GM23338 (cell line): Measurements from ENCODE around the gene GNAZ. TPM values are rescaled to one million over a fixed set of nuclear protein-coding genes. Genes with fewer than 3 reads are reported as not detected.

Source experiments
- ATAC-seq: fragments of 200-7000 bp; cut with Tn5 transposase; 3 replicates; pipeline ENCODE4 v1.9.1; 2020
- DNase-seq: peaks from one replicate; pipeline ENCODE4 v3.0.0-alpha.2; 2015; ENCODE audit warnings: low spot score
- H2AFZ ChIP-seq: fragments of 200-600 bp; sonication (generic); 2 replicates; pipeline ENCODE4 v1.8.0; 2016; ENCODE audit warnings: antibody characterized with exemption, mild to moderate bottlenecking, moderate library complexity
- H3F3A ChIP-seq: fragments of 200-600 bp; sonication (generic); replicated peaks from 2 replicates; pipeline ENCODE4 v1.8.0; 2017; ENCODE audit warnings: antibody characterized with exemption, mixed run types, low read depth
- H3K27ac ChIP-seq: fragments of 200-600 bp; sonication (generic); 2 replicates; pipeline ENCODE4 v1.6.1; 2016; ENCODE audit warnings: low read depth
- H3K27me3 ChIP-seq: fragments of 200-600 bp; sonication (generic); 2 replicates; pipeline ENCODE4 v1.8.0; 2016; ENCODE audit warnings: mild to moderate bottlenecking, mixed run types, moderate library complexity; ENCODE audit not compliant: insufficient read depth
- H3K36me3 ChIP-seq: fragments of 200-600 bp; sonication (generic); 2 replicates; pipeline ENCODE4 v1.8.0; 2016; ENCODE audit warnings: mild to moderate bottlenecking; ENCODE audit not compliant: insufficient read depth
- H3K4me1 ChIP-seq: fragments of 200-600 bp; sonication (generic); 2 replicates; pipeline ENCODE4 v1.8.0; 2016; ENCODE audit warnings: mild to moderate bottlenecking, moderate library complexity; ENCODE audit not compliant: insufficient read depth
- H3K4me2 ChIP-seq: fragments of 200-600 bp; sonication (generic); 2 replicates; pipeline ENCODE4 v1.7.1; 2017; ENCODE audit warnings: mixed run types
- H3K4me3 ChIP-seq: fragments of 200-600 bp; sonication (generic); 2 replicates; pipeline ENCODE4 v1.6.1; 2016; ENCODE audit warnings: mixed run types
- H3K79me2 ChIP-seq: fragments of 200-600 bp; sonication (generic); replicated peaks from 2 replicates; pipeline ENCODE4 v1.8.0; 2017; ENCODE audit warnings: mild to moderate bottlenecking; ENCODE audit not compliant: insufficient read depth
- H3K9me2 ChIP-seq: fragments of 200-600 bp; sonication (generic); 2 replicates; pipeline ENCODE4 v1.8.0; 2017; ENCODE audit not compliant: insufficient read depth
- H4K20me1 ChIP-seq: fragments of 200-600 bp; sonication (generic); replicated peaks from 2 replicates; pipeline ENCODE4 v1.8.0; 2017; ENCODE audit warnings: mild to moderate bottlenecking; ENCODE audit not compliant: insufficient read depth
- H3K27ac Mint-ChIP-seq: 2 replicates; pipeline ENCODE4 v1.8.0; 2020; ENCODE audit warnings: inconsistent platforms, mild to moderate bottlenecking, moderate library complexity, mixed read lengths
- H3K27me3 Mint-ChIP-seq: 3 replicates; pipeline ENCODE4 v1.8.0; 2022; ENCODE audit warnings: low read depth, mild to moderate bottlenecking, moderate library complexity, mixed read lengths, inconsistent platforms; ENCODE audit not compliant: insufficient read depth, poor library complexity
- H3K36me3 Mint-ChIP-seq: 3 replicates; pipeline ENCODE4 v1.8.0; 2021; ENCODE audit warnings: low read depth, mild to moderate bottlenecking, inconsistent platforms, moderate library complexity, mixed read lengths
- H3K4me1 Mint-ChIP-seq: 3 replicates; pipeline ENCODE4 v1.8.0; 2020; ENCODE audit warnings: mild to moderate bottlenecking, inconsistent platforms, mixed read lengths
- H3K4me3 Mint-ChIP-seq: 3 replicates; pipeline ENCODE4 v1.8.0; 2021; ENCODE audit warnings: moderate library complexity, mild to moderate bottlenecking, inconsistent platforms, mixed read lengths
- H3K9me3 Mint-ChIP-seq: 3 replicates; pipeline ENCODE4 v1.8.0; 2020; ENCODE audit warnings: moderate library complexity, mild to moderate bottlenecking, inconsistent platforms, mixed read lengths
- CREB1 ChIP-seq: fragments of 250-450 bp; sonication (Bioruptor Pico); IDR thresholded peaks from 2 replicates; pipeline ENCODE4 v1.5.0; 2020; ENCODE audit warnings: low read depth, mild to moderate bottlenecking, moderate library complexity
- CTCF ChIP-seq, 2 experiments: fragments of 200-600 bp in 1 of 2; sonication (generic) in 1 of 2; conservative IDR thresholded peaks; 2 replicates each; pipeline versions ENCODE4 v1.5.1 to v1.6.1; 2016 to 2017; ENCODE audit warnings: antibody characterized with exemption in 2 of 2, low read depth in 2 of 2, mild to moderate bottlenecking in 2 of 2, moderate library complexity in 1 of 2
- ETS1 ChIP-seq: IDR thresholded peaks from 2 replicates; pipeline ENCODE4 v1.6.1; 2016; ENCODE audit warnings: antibody characterized with exemption
- EZH2 ChIP-seq: fragments of 200-600 bp; sonication (generic); IDR thresholded peaks from one replicate; pipeline ENCODE4 v1.8.0; 2017; ENCODE audit warnings: antibody characterized with exemption, mild to moderate bottlenecking, low read depth; ENCODE audit not compliant: unreplicated experiment
- EZH2phosphoT487 ChIP-seq: fragments of 200-600 bp; sonication (generic); IDR thresholded peaks from one replicate; pipeline ENCODE4 v1.8.1; 2018; ENCODE audit warnings: antibody characterized with exemption; ENCODE audit not compliant: unreplicated experiment
- JUNB ChIP-seq: IDR thresholded peaks from one replicate; pipeline ENCODE4 v1.6.1; 2016; ENCODE audit warnings: antibody characterized with exemption; ENCODE audit not compliant: unreplicated experiment
- NANOG ChIP-seq: IDR thresholded peaks from 2 replicates; pipeline ENCODE4 v1.6.1; 2016; ENCODE audit warnings: antibody characterized with exemption, borderline replicate concordance
- STAT1 ChIP-seq: IDR thresholded peaks from one replicate; pipeline ENCODE4 v1.6.1; 2016; ENCODE audit warnings: antibody characterized with exemption; ENCODE audit not compliant: unreplicated experiment
- ZNF114 ChIP-seq: fragments of 250-450 bp; sonication (Bioruptor Pico); IDR thresholded peaks from 2 replicates; pipeline ENCODE4 v1.5.0; 2020; ENCODE audit warnings: mild to moderate bottlenecking, moderate library complexity
- ZNF331 ChIP-seq: fragments of 250-450 bp; sonication (Bioruptor Pico); IDR thresholded peaks from 2 replicates; pipeline ENCODE4 v1.5.0; 2020; ENCODE audit warnings: low read depth, mild to moderate bottlenecking, moderate library complexity
- polyA plus RNA-seq: library from polyadenylated mRNA; unstranded; fragments of >200 nt; fragmentation: Nextera tagmentation; extraction: Ambion mirVana; gene quantifications from 2 replicates; pipeline ENCODE4 v1.2.1, GENCODE V29; 2016
- total RNA-seq: library from RNA; depleted of rRNA; stranded (reverse); fragments of >200 nt; shearing (Covaris generic); gene quantifications from 2 replicates; pipeline ENCODE4 v1.2.3, GENCODE V29; 2014

Gene GNAZ
- total and polyA plus RNA-seq, 2 experiments from 2014 or later = 2.9 to 11.1 TPM

GRCh38 chr22:23106906-23107367 lies 36.6 kb downstream of the GNAZ start:
- ATAC-seq (no peak), DNase-seq (no peak)
- H3K4me1 ChIP-seq = no peaks in the 10 kb centered on the region

GRCh38 chr22:23107487-23108248 lies 37.3 kb downstream of the GNAZ start:
- H3K27me3 ChIP-seq = no peaks in the 10 kb centered on the region
- Mint-ChIP-seq H3K27me3 (peaks cover 5% of the 10 kb centered on the region), H3K27ac (no peak overlapping the region), H3K36me3 (no peaks in the 10 kb centered on the region), H3K4me1 (no peaks in the 10 kb centered on the region; the same call in 2 of the 3 replicates), H3K9me3 (no peaks in the 10 kb centered on the region), H3K4me3 (no peak overlapping the region)
- no peaks in the 10 kb centered on the region for H3F3A ChIP-seq
- DNase-seq = no peak
- H3K9me2 ChIP-seq = no peaks in the 10 kb centered on the region
- ATAC-seq = no peak
- H3K4me2 ChIP-seq = no peak overlapping the region
- H3K79me2 ChIP-seq = no peaks in the 10 kb centered on the region
- H3K4me1 ChIP-seq = no peaks in the 10 kb centered on the region
- H3K4me3 ChIP-seq = no peak overlapping the region
- H2AFZ ChIP-seq = no peak overlapping the region
- no peaks in the 10 kb centered on the region; the same call in 1 of the 2 replicates for H4K20me1 ChIP-seq
- H3K36me3 ChIP-seq = no peaks in the 10 kb centered on the region
- no peak overlapping the region for H3K27ac ChIP-seq
- TF ChIP-seq ZNF331 (CRISPR knock-in tag) (no peak), STAT1 (no peak)

More at GRCh38 chr22:23106906-23107367, 36.6 kb downstream of the GNAZ start:
- peaks cover 5% of the 10 kb centered on the region for H3K27me3 Mint-ChIP-seq
- no peak for TF ChIP-seq ETS1
- no peak for TF ChIP-seq ZNF114
- no peak for TF ChIP-seq EZH2
- no peak for TF ChIP-seq CTCF (conservative IDR thresholded peaks at IDR 0.05; ENCODE audit: low read depth in 2 of 2)
- TF ChIP-seq NANOG = no peak
- TF ChIP-seq EZH2phosphoT487 = no peak
- TF ChIP-seq STAT1 = no peak
- TF ChIP-seq CREB1 (CRISPR knock-in tag) = no peak
- TF ChIP-seq JUNB = no peak
- no peaks in the 10 kb centered on the region for H3F3A ChIP-seq
- H3K36me3 ChIP-seq = no peaks in the 10 kb centered on the region
- no peak overlapping the region for H3K27ac Mint-ChIP-seq
- no peaks in the 10 kb centered on the region; the same call in 1 of the 2 replicates for H4K20me1 ChIP-seq
- H3K4me1 Mint-ChIP-seq = no peaks in the 10 kb centered on the region; the same call in 2 of the 3 replicates
- no peaks in the 10 kb centered on the region for H3K36me3 Mint-ChIP-seq
- H3K4me2 ChIP-seq = no peak overlapping the region
- no peaks in the 10 kb centered on the region for H3K9me3 Mint-ChIP-seq
- no peak overlapping the region for H3K27ac ChIP-seq
- no peak overlapping the region for H3K4me3 Mint-ChIP-seq
- H3K27me3 ChIP-seq = no peaks in the 10 kb centered on the region
- H3K79me2 ChIP-seq = no peaks in the 10 kb centered on the region
- H3K9me2 ChIP-seq = no peaks in the 10 kb centered on the region
- no peak overlapping the region for H2AFZ ChIP-seq
- H3K4me3 ChIP-seq = no peak overlapping the region
